HepG2 (cell line): ENCODE data around the gene VWA3A. TPM values are rescaled to one million over a fixed set of nuclear protein-coding genes. Genes with fewer than 3 reads are reported as not detected.

Source experiments
- ARNT ChIP-seq: fragments of 450-650 bp; IDR thresholded peaks from 2 replicates; pipeline ENCODE4 v1.6.1; 2017
- FUBP1 ChIP-seq: sonication (generic); formaldehyde crosslinking; IDR thresholded peaks from 2 replicates; pipeline ENCODE4 v1.5.1; 2020; ENCODE audit warnings: missing genetic modification reagents, mild to moderate bottlenecking, borderline replicate concordance
- ISX ChIP-seq: sonication (generic); formaldehyde crosslinking; conservative IDR thresholded peaks from 2 replicates; pipeline ENCODE4 v1.5.0; 2020; ENCODE audit warnings: missing genetic modification reagents
- KMT2A ChIP-seq: sonication (generic); formaldehyde crosslinking; IDR thresholded peaks from 2 replicates; pipeline ENCODE4 v1.4.0; 2020; ENCODE audit warnings: missing genetic modification reagents
- NAIF1 ChIP-seq: sonication (generic); formaldehyde crosslinking; IDR thresholded peaks from 2 replicates; pipeline ENCODE4 v1.5.0; 2020; ENCODE audit warnings: mild to moderate bottlenecking, missing genetic modification reagents, borderline replicate concordance
- NKX3-1 ChIP-seq: sonication (generic); formaldehyde crosslinking; IDR thresholded peaks from 2 replicates; pipeline ENCODE4 v1.5.0; 2020; ENCODE audit warnings: missing genetic modification reagents
- ONECUT2 ChIP-seq: sonication (generic); formaldehyde crosslinking; IDR thresholded peaks from 2 replicates; pipeline ENCODE4 v1.4.0; 2020; ENCODE audit warnings: missing genetic modification reagents
- RELA ChIP-seq: sonication (generic); formaldehyde crosslinking; IDR thresholded peaks from 2 replicates; pipeline ENCODE4 v1.4.0; 2020; ENCODE audit warnings: missing genetic modification reagents
- SALL2 ChIP-seq: sonication (generic); formaldehyde crosslinking; IDR thresholded peaks from 2 replicates; pipeline ENCODE4 v1.8.1; 2023; ENCODE audit warnings: mild to moderate bottlenecking, missing genetic modification reagents, inconsistent platforms
- SMAD1 ChIP-seq: sonication (generic); formaldehyde crosslinking; IDR thresholded peaks from 2 replicates; pipeline ENCODE4 v1.4.0; 2020; ENCODE audit warnings: missing genetic modification reagents, low read depth, mild to moderate bottlenecking, borderline replicate concordance
- SNAPC2 ChIP-seq: sonication (generic); formaldehyde crosslinking; IDR thresholded peaks from 2 replicates; pipeline ENCODE4 v1.8.1; 2022; ENCODE audit warnings: mild to moderate bottlenecking, missing genetic modification reagents
- SP5 ChIP-seq: IDR thresholded peaks from 2 replicates; pipeline ENCODE4 v1.6.1; 2016; ENCODE audit warnings: low read depth, borderline replicate concordance
- TRAFD1 ChIP-seq: sonication (generic); formaldehyde crosslinking; IDR thresholded peaks from 2 replicates; pipeline ENCODE4 v1.5.1; 2020; ENCODE audit warnings: missing genetic modification reagents, mild to moderate bottlenecking, borderline replicate concordance
- U2AF1 ChIP-seq: fragments of 200-400 bp; formaldehyde crosslinking; optimal IDR thresholded peaks from 2 replicates; pipeline ENCODE3; 2017; ENCODE audit warnings: mild to moderate bottlenecking, low read depth, low read length
- ZBTB44 ChIP-seq: sonication (generic); formaldehyde crosslinking; IDR thresholded peaks from 2 replicates; pipeline ENCODE4 v1.4.0; 2020; ENCODE audit warnings: missing genetic modification reagents
- ZNF510 ChIP-seq: sonication (generic); formaldehyde crosslinking; IDR thresholded peaks from 2 replicates; pipeline ENCODE4 v1.4.0; 2020; ENCODE audit warnings: low read depth, mild to moderate bottlenecking, missing genetic modification reagents
- ZNF570 ChIP-seq: sonication (generic); formaldehyde crosslinking; IDR thresholded peaks from 2 replicates; pipeline ENCODE4 v1.4.0; 2020; ENCODE audit warnings: mild to moderate bottlenecking, missing genetic modification reagents, borderline replicate concordance
- polyA plus RNA-seq, 8 experiments: library from polyadenylated mRNA; depleted of rRNA in 3 of 8; stranded (reverse) in 7 of 8; unstranded in 1 of 8; fragments of >200 nt; fragmentation: Illumina TruSeq in 4 of 8; extraction: Trizol in 4 of 8; gene quantifications; 2 replicates each; pipeline versions ENCODE4 v1.2.1 to v1.2.3, GENCODE V29; 2011 to 2016; ENCODE audit warnings: low read depth in 4 of 8, missing spikeins in 1 of 8, mixed read lengths in 1 of 8; ENCODE audit not compliant: insufficient read depth in 1 of 8
- total RNA-seq, 5 experiments: library from RNA; depleted of rRNA; stranded (reverse); fragments of >200 nt; fragmentation: Illumina TruSeq; extraction: Trizol; gene quantifications; 2 replicates each; pipeline ENCODE4 v1.2.3, GENCODE V29; 2016; ENCODE audit warnings: low read depth in 1 of 5
- TF ChIP-seq, protein P1 (sequence below): sonication (generic); formaldehyde crosslinking; IDR thresholded peaks from 2 replicates; pipeline ENCODE4 v1.5.0; 2020; ENCODE audit warnings: missing genetic modification reagents
- TF ChIP-seq, protein P2 (sequence below): sonication (generic); formaldehyde crosslinking; conservative IDR thresholded peaks from 2 replicates; pipeline ENCODE4 v1.4.0; 2020; ENCODE audit warnings: mild to moderate bottlenecking, missing genetic modification reagents, moderate library complexity
- TF ChIP-seq, protein P3 (sequence below): IDR thresholded peaks from 2 replicates; pipeline ENCODE4 v1.6.1; 2016; ENCODE audit warnings: low read depth

The VWA3A gene
- total and polyA plus RNA-seq, 2 of the 13 experiments (the other 11 are each of a cell fraction or from before 2014, with no cell fraction given): 0.03 to 0.07 TPM

- TF ChIP-seq FUBP1 (CRISPR knock-in tag): no peak
- TF ChIP-seq NKX3-1 (CRISPR knock-in tag): peak; percentile 91; the same call in 1 of the 2 replicates
- TF ChIP-seq SMAD1 (CRISPR knock-in tag): 0 out of 2 replicates have a peak, but pooled peaks have one; percentile 13
- TF ChIP-seq, protein P1, sequence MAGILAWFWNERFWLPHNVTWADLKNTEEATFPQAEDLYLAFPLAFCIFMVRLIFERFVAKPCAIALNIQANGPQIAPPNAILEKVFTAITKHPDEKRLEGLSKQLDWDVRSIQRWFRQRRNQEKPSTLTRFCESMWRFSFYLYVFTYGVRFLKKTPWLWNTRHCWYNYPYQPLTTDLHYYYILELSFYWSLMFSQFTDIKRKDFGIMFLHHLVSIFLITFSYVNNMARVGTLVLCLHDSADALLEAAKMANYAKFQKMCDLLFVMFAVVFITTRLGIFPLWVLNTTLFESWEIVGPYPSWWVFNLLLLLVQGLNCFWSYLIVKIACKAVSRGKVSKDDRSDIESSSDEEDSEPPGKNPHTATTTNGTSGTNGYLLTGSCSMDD: no peak
- TF ChIP-seq SALL2 (CRISPR knock-in tag): no peak
- no peak for TF ChIP-seq SNAPC2 (CRISPR knock-in tag)
- TF ChIP-seq ZNF570 (CRISPR knock-in tag): no peak
- no peak for TF ChIP-seq TRAFD1
- no peak for TF ChIP-seq U2AF1
- no peak for TF ChIP-seq ISX (CRISPR knock-in tag)
- TF ChIP-seq RELA (CRISPR knock-in tag): no peak
- no peak for TF ChIP-seq SP5 (CRISPR knock-in tag)
- TF ChIP-seq KMT2A (CRISPR knock-in tag): no peak
- TF ChIP-seq, protein P2, sequence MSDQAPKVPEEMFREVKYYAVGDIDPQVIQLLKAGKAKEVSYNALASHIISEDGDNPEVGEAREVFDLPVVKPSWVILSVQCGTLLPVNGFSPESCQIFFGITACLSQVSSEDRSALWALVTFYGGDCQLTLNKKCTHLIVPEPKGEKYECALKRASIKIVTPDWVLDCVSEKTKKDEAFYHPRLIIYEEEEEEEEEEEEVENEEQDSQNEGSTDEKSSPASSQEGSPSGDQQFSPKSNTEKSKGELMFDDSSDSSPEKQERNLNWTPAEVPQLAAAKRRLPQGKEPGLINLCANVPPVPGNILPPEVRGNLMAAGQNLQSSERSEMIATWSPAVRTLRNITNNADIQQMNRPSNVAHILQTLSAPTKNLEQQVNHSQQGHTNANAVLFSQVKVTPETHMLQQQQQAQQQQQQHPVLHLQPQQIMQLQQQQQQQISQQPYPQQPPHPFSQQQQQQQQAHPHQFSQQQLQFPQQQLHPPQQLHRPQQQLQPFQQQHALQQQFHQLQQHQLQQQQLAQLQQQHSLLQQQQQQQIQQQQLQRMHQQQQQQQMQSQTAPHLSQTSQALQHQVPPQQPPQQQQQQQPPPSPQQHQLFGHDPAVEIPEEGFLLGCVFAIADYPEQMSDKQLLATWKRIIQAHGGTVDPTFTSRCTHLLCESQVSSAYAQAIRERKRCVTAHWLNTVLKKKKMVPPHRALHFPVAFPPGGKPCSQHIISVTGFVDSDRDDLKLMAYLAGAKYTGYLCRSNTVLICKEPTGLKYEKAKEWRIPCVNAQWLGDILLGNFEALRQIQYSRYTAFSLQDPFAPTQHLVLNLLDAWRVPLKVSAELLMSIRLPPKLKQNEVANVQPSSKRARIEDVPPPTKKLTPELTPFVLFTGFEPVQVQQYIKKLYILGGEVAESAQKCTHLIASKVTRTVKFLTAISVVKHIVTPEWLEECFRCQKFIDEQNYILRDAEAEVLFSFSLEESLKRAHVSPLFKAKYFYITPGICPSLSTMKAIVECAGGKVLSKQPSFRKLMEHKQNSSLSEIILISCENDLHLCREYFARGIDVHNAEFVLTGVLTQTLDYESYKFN (CRISPR knock-in tag): no peak
- no peak for TF ChIP-seq ARNT
- TF ChIP-seq NAIF1: no peak
- TF ChIP-seq ZBTB44 (CRISPR knock-in tag): no peak
- TF ChIP-seq ONECUT2 (CRISPR knock-in tag): no peak
- TF ChIP-seq, protein P3, sequence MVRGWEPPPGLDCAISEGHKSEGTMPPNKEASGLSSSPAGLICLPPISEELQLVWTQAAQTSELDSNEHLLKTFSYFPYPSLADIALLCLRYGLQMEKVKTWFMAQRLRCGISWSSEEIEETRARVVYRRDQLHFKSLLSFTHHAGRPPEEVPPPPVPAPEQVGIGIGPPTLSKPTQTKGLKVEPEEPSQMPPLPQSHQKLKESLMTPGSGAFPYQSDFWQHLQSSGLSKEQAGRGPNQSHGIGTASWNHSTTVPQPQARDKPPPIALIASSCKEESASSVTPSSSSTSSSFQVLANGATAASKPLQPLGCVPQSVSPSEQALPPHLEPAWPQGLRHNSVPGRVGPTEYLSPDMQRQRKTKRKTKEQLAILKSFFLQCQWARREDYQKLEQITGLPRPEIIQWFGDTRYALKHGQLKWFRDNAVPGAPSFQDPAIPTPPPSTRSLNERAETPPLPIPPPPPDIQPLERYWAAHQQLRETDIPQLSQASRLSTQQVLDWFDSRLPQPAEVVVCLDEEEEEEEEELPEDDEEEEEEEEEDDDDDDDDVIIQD (CRISPR knock-in tag): no peak
- no peak for TF ChIP-seq ZNF510 (CRISPR knock-in tag)
These were observed 103.0 kb downstream of the VWA3A start (continued) for GRCh38 chr16:22195445-22195694.
